ENCODE measurements around the gene LTBP2.

LTBP2 gene

DNA sequence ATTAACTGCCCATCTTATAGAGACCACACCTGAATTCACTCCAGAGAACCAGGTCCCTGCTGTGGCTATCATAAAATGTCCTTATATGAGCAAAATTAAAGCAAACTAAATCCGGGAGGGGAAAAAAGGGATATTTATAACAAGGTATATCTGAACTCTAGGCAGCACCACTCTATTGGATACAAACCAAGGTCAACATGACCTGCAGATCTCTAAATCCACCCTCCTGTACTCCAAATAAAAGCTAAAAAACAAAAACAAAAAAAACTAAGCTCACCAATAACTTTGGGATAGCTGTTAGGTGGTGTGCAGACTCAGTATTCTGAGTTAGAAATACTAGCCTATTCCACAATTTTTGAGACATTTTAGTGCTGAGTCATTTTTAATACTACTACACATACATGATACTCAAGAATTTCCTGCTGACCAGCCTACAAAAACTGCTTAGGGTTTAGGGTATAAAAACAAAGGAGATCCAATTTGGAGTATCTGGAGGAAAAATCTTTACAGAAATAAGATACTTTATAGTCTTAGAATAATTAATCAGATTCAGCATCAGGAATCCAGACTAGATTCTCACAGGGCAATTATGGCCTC lies 46.6 kb upstream of the LTBP2 start:
- ChIA-PET CTCF (no interaction called here), POLR2A (interaction anchor here (0.6 kb wide), 1 partner anchor 160 kb away, joined by 3 read pairs; no protein-coding TSS in a partner anchor)
- Histone ChIP-seq H3K4me1 (ENCODE audit: control insufficient read depth, insufficient read depth, low read length) (no peaks in the 10 kb centered on the region), H3K9me3 (ENCODE audit: control insufficient read depth, insufficient read depth, low read depth, low read length) (no peaks in the 10 kb centered on the region), H3K4me3 (ENCODE audit: low read depth, low read length) (no peak overlapping the region), H3K36me3 (ENCODE audit: control insufficient read depth in 2 of 2, insufficient read depth in 1 of 2, low read length in 2 of 2) (peaks cover 4 to 62% of the 10 kb centered on the region in 2 experiments; a peak in 2 of 3 replicates), H3K27ac (ENCODE audit: extremely low read depth, low read depth, low read length) (no peak overlapping the region)
- TF ChIP-seq ZNF184 (tag by site-specific recombination; IDR thresholded peaks at IDR 0.05) (no peak), REPIN1 (tag by site-specific recombination; IDR thresholded peaks at IDR 0.05; ENCODE audit: low read depth) (no peak), YY1 (tag by site-specific recombination; IDR thresholded peaks at IDR 0.05) (no peak), ZNF629 (tag by site-specific recombination; IDR thresholded peaks at IDR 0.05) (no peak), ZNF76 (tag by site-specific recombination; IDR thresholded peaks at IDR 0.05; ENCODE audit: borderline replicate concordance, low read depth) (no peak), ZNF311 (tag by site-specific recombination; IDR thresholded peaks at IDR 0.05; ENCODE audit: borderline replicate concordance) (no peak), ZNF155 (tag by site-specific recombination; IDR thresholded peaks at IDR 0.05) (no peak), ZNF747 (tag by site-specific recombination; IDR thresholded peaks at IDR 0.05) (no peak), ZNF157 (tag by site-specific recombination; IDR thresholded peaks at IDR 0.05) (no peak), MEIS1 (CRISPR knock-in tag; IDR thresholded peaks at IDR 0.05; ENCODE audit: borderline replicate concordance) (no peak), KLF9 (tag by site-specific recombination; IDR thresholded peaks at IDR 0.05; ENCODE audit: low read depth) (no peak), ZFP69B (tag by site-specific recombination; IDR thresholded peaks at IDR 0.05) (no peak)
- TF ChIP-seq, protein P1, sequence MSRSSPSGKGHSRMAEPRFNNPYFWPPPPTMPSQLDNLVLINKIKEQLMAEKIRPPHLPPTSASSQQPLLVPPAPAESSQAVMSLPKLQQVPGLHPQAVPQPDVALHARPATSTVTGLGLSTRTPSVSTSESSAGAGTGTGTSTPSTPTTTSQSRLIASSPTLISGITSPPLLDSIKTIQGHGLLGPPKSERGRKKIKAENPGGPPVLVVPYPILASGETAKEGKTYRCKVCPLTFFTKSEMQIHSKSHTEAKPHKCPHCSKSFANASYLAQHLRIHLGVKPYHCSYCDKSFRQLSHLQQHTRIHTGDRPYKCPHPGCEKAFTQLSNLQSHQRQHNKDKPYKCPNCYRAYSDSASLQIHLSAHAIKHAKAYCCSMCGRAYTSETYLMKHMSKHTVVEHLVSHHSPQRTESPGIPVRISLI (tag by site-specific recombination; IDR thresholded peaks at IDR 0.05), result no peak

DNA sequence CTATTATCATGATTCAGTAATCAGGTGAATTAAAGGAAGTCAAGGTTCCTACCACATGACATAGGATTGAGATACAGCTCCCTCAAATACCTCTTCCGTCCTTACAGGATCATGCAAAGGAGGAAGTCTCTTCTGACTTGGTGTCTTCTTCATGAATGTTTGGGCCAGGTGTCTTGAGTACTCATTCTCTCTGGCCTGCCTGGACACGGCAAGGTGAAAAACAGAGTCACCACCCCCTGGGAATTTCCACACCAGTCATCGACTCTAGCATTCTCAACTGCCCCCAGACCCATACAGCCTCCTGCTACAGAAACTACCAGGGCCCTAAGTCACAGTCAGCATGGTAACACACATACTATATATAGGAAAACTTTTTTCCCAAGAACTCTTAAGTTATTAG lies 44.9 kb upstream of the LTBP2 start:
- ChIA-PET CTCF (interaction anchor here (0.5 to 0.7 kb wide), 2 partner anchors 45 to 53 kb away, joined by 3 read pairs; no protein-coding TSS in a partner anchor), POLR2A (no interaction called here)
- H3K4me3 ChIP-seq (ENCODE audit: low read depth, low read length), result no peak overlapping the region
- TF ChIP-seq ZFP37 (tag by site-specific recombination; IDR thresholded peaks at IDR 0.05) (no peak), ZNF341 (tag by site-specific recombination; IDR thresholded peaks at IDR 0.05; ENCODE audit: low read depth) (no peak), ZNF658 (tag by site-specific recombination; IDR thresholded peaks at IDR 0.05) (no peak), ZNF843 (tag by site-specific recombination; IDR thresholded peaks at IDR 0.05) (no peak), ZNF394 (tag by site-specific recombination; IDR thresholded peaks at IDR 0.05; ENCODE audit: borderline replicate concordance) (no peak), ZNF677 (tag by site-specific recombination; IDR thresholded peaks at IDR 0.05) (no peak), TRIM28 (IDR thresholded peaks at IDR 0.05; ENCODE audit: borderline replicate concordance, low read length) (no peak), ZNF133 (tag by site-specific recombination; IDR thresholded peaks at IDR 0.05) (no peak), ZNF544 (tag by site-specific recombination; IDR thresholded peaks at IDR 0.05) (no peak)
- TF ChIP-seq, protein P2, sequence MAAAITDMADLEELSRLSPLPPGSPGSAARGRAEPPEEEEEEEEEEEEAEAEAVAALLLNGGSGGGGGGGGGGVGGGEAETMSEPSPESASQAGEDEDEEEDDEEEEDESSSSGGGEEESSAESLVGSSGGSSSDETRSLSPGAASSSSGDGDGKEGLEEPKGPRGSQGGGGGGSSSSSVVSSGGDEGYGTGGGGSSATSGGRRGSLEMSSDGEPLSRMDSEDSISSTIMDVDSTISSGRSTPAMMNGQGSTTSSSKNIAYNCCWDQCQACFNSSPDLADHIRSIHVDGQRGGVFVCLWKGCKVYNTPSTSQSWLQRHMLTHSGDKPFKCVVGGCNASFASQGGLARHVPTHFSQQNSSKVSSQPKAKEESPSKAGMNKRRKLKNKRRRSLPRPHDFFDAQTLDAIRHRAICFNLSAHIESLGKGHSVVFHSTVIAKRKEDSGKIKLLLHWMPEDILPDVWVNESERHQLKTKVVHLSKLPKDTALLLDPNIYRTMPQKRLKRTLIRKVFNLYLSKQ (tag by site-specific recombination; IDR thresholded peaks at IDR 0.05; ENCODE audit: borderline replicate concordance), result no peak
- TF ChIP-seq, protein P3, sequence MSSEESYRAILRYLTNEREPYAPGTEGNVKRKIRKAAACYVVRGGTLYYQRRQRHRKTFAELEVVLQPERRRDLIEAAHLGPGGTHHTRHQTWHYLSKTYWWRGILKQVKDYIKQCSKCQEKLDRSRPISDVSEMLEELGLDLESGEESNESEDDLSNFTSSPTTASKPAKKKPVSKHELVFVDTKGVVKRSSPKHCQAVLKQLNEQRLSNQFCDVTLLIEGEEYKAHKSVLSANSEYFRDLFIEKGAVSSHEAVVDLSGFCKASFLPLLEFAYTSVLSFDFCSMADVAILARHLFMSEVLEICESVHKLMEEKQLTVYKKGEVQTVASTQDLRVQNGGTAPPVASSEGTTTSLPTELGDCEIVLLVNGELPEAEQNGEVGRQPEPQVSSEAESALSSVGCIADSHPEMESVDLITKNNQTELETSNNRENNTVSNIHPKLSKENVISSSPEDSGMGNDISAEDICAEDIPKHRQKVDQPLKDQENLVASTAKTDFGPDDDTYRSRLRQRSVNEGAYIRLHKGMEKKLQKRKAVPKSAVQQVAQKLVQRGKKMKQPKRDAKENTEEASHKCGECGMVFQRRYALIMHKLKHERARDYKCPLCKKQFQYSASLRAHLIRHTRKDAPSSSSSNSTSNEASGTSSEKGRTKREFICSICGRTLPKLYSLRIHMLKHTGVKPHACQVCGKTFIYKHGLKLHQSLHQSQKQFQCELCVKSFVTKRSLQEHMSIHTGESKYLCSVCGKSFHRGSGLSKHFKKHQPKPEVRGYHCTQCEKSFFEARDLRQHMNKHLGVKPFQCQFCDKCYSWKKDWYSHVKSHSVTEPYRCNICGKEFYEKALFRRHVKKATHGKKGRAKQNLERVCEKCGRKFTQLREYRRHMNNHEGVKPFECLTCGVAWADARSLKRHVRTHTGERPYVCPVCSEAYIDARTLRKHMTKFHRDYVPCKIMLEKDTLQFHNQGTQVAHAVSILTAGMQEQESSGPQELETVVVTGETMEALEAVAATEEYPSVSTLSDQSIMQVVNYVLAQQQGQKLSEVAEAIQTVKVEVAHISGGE (tag by site-specific recombination; conservative IDR thresholded peaks at IDR 0.05; ENCODE audit: low read depth), result no peak
- peaks cover 4 to 49% of the 10 kb centered on the region in 2 experiments; a peak in 2 of 3 replicates for H3K36me3 ChIP-seq (ENCODE audit: control insufficient read depth in 2 of 2, insufficient read depth in 1 of 2, low read length in 2 of 2)
- no peak overlapping the region for H3K27ac ChIP-seq (ENCODE audit: extremely low read depth, low read depth, low read length)
- H3K4me1 ChIP-seq (ENCODE audit: control insufficient read depth, insufficient read depth, low read length), result no peaks in the 10 kb centered on the region
- H3K9me3 ChIP-seq (ENCODE audit: control insufficient read depth, insufficient read depth, low read depth, low read length), result no peaks in the 10 kb centered on the region
